HG03469 (cell line): ENCODE measurements around the gene BABAM2.

ENCODE experiments used
- ATAC-seq: cut with Tn5 transposase; IDR thresholded peaks from one replicate; pipeline ENCODE4 v1.9.1; 2021; ENCODE audit warnings: mild to moderate bottlenecking, moderate library complexity, moderate number of reproducible peaks; ENCODE audit not compliant: unreplicated experiment

Gene BABAM2

DNA sequence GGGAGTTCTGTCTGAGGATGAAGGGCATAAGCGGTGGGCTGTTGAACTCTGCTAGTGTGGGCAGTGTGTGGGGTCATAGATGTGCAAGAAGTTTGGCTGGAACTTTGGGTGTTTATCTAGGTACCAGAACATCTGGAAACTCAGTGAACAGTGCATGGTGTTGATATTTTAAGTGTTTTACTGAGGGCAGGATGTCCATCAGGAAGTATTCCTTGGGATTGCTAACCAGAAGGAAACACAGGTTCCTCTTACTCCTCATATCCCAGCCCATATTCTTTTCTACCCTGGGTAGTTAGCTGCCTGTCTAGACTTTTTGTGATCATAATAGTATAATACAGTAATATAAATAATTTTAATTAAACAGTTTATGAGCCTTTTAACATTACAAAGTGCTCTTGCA, 15.5 kb downstream of the BABAM2 start:
- ATAC-seq = no peak

DNA sequence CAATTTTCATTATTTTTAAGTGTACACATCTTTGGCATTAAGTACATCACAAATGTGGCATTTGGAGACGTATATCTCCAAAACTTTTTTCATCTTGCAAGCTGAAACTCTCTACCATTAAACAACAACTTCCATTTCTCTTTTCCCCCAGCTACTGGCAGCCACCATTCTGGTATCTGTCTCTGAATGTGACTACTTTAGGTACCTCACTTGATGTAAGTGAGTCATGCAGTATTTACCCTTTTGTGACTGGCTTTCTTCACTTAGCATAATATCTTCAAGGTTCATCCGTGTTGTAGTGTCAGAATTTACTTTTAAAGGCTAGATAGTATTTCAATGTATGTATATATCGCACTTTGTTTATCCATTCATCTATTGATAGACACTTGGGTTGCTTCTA, 17.0 kb downstream of the BABAM2 start:
- ATAC-seq = no peak

DNA sequence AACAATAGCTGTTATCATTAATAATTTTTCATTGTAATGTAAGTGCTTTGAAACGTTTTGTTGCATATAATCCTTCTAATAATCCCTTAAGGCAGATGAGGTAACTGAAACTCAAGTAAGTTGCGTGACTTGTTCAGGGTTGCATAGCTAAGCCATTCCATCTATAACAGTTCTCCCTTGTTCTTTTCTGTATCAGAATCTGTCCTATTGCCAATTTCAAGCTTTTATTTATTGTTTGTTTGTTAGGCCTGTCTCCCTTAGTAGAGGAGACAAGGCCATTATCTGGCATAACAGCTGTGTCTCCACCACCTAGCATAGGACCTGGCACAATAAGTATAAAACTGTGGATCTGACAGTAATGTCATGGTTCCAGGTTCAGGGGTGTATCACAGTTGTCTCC, 19.4 kb downstream of the BABAM2 start:
- ATAC-seq = no peak

DNA sequence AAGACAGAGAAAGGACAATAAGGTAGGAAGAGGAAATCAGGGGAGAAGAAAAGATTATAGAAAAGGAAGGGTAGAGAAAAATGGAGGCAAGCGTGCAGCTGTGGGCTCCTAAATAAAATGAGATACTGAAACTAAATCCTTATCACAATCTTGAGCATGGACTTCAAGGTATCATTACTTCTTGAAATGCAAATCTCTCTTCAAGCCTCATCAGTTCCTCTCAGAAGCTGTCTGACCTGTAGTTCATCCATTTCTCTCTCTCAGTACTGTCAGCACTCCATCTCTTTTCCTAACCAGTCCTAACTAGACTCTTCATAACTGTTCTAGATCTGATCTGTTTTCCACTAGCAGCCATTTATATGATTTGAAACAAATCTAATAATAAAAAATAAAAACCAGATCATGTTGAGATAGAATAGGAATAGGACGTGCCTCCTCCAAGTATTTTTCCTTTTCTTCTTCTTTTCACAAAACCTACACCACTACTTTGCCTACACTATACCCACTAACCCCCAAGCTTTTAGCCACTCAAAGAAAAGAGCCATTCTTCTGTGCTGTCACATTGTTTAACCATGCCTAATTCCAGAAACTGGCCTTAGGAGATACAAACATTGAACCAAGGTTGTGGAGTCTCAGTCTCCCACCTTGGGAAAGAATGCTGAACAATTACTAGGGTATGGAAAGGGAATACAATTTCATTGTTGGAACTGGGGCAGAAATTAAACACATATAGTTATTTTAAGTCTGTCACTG, 21.1 kb downstream of the BABAM2 start:
- ATAC-seq = no peak

DNA sequence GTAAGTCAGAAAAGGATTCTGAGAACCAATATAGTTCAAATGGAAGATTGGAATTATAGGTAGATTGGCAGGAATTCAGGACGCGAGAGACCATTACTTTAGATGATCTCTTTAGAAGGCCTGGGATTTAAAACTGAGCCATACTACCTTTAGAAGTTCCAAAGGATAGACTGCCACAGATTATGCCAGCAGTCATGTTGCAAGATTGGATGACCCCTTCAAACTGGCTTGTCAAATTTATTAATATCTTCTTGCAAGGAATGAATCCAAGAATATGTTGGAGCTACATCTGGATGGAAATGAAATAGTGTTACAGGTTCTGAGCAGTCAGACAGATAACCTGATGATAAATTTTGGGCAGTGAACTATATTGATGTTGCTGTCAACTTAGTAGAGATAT, 22.0 kb downstream of the BABAM2 start:
- ATAC-seq = no peak

DNA sequence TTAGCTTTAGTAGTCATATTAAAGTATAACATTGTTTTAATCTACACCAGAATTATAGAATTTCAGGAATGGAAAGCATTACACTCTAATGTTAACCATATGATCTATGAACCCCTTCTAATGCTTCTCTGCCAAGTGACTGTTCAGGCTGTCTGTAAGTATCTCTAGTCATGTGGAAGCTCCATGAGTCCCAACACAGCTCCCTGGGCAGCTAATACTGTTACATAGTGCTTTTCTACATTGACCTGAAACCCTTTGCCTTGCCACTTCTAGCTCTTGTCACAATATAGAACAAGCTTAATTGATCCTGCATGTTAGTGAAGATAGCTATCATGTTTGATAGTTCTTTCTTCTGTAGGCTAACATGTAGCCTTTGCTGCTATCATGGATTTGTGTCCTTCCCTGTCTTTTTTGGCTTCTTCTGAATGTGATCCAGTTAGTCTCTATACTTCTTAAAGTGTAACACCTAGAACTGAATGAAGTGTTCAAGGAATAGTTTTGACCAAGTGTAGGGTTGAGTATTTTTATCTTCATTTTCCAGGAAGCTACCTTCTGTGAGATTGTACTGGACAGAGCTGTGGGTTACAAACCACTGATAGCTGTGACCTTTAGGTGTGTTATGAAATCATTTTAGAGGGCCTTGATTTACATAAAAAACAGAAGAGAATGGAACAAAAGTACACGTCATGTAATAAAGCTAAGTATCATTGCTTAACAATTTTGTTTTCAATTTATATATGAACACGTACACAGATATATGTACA, 23.7 kb downstream of the BABAM2 start:
- no peak for ATAC-seq

DNA sequence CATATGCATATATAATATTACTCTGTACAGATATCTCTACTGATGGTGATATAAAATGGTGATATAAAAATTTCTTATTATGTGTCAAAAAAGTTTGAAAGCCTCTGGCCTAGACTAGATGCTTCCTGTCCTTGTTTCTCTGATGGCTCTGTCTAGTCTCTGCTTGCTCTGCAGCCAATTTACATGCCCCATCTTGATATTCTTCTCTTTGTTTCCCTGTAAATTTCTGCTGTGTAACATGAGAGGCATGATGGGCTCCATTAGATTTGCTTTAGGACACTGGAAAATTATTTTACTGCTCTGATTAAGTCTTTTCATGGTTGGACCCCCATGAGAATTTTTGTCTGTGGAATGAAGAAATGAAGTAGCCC, 24.3 kb downstream of the BABAM2 start:
- ATAC-seq = no peak

DNA sequence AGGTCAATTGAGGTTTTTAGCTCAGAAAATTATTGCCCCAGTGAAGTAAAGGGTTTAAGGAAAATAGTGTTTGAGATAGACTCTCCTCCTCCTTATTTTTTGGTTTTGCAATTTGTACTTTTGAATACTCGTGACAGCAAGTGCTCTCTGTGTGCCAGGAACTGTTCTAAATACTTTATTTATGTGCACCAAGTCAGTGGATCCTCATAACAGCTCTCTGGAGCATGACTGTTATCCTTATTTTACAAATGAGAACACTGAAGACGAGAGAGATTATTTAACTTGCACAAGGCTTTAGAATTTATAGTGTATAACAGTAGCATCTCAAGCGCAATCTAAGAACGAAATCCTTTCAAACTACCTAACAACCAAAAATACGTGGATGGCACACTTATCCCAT, 24.7 kb downstream of the BABAM2 start:
- no peak for ATAC-seq

DNA sequence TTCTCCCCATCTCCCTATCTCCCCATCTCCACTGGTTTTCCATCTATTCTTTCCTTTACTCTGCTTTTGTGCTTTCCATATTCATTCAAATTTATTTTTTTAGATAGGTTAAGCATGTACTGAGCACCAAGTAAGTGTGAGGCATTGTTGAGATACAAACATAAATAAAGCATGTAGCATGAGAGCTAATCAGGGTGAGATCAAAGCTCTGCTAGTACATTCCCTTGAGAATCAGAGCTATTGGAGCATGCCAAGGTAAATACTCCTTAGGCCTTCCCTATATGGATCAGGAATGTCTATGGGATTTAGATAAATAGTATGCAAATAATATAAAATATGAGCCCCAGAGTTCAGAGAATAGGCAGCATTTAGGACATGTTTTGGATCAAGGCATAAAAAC, 25.3 kb downstream of the BABAM2 start:
- no peak for ATAC-seq

DNA sequence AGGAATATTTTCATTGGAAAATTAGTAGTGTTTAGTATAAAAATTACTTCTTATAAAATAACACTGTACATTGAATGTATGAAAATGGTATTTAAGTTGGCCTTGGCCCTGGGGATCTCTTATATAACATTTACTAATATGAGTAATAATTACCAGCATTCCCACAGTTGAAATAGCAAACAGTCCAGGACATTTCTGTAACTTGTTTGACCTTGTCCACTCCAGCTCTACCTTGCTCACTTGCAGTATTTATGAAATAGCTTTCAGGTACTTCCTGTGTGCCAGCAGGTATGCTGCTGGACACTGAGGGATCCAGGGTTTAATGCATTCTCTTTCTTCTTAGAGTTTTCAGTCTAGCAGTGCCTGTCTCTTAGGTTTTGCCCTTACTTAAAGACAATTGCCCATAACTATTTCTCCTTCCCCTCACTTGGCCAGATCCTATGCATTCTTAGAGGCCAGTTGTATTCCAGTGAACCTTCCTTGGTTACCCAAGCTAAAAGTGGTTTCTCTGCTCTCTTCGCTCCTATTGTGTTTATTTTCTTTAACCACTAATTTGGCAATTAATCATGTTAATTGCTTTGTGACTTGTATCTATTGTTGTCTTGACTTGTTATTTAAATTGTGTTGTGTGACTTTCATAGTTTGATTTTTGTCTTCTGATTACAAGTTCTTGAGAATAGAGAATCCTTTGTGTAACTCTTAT, 25.9 kb downstream of the BABAM2 start:
- no peak for ATAC-seq

DNA sequence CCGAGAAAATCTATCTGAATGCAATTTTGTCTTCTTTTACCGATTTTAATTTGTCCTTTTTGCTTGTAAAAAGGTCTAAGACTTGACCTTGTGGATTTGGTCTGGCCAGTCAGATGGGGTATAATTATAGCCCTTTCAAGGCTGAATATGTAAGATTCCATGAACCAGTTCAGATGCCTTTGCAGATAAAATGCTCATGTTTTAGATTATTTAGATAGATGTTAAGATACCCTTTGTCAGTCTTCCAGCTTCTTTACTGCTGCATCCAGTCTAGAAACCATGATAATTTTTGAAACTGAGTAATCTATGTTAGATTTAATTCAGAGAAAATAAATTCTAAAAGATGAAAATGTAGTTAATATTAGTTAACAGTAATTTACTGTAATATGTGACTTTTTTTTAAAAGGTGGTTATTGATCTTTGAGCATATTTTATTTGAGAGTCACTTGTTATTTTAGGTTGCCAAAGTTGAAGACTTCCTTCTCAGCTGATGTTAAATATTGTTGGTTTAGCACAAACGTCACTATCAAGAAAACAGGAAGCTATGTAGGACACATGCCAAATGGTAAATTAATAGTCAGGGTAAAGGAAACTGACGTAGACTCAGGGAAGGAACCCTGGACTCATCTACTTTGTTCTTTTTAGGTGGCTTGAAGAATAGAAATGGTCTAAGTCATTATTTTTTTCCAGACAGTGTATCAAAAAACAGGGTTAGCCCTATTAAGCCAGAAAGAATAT, 29.8 kb downstream of the BABAM2 start:
- ATAC-seq = no peak

DNA sequence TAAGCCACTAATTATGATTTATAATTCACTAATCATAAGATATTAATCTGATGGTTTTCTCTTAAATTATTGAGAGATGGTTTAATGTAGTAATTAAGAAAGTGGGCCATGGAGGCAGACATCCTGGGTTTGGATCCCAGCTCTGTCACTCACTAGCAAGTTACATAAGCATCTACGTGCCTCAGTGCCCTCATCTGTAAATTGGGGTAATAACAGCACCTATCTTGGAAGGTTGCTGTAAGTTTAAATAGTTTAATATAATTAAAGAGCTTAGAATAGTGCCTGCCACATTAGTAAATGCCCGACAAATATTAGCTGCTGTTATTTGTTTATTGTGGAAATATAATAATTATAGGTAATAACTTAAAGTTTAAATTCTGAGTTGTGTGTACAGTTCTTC, 30.9 kb downstream of the BABAM2 start:
- no peak for ATAC-seq

DNA sequence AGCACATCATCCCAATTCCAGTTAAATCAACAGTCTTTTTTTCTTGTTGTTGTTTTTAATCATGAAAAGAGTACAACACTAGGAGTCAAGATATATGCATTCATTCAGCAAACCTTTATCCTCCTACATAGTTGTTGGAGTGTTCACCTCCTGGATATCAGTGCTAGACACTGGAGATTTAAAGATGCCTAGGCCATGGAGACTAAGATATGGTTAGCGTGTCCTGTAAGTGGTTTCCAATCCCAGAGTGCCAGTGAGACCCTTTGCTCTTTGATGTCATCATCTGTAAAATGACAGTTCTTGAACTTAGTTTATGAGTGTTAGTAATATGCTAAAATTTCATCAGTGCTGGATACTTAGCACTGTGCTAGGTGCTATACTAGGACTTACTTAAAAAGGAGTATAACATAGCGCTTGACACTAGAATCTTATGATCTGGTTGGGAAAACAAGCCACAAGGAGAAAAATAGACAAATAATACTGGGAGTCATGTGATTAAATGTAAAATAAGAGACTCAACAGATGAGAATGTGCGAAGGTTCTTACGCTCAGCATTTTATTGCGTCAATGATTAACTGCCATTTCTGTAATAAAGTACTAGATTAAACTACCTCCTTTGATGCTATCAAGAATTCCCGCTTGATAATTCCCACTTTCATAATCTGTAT, 31.5 kb downstream of the BABAM2 start:
- ATAC-seq = no peak

DNA sequence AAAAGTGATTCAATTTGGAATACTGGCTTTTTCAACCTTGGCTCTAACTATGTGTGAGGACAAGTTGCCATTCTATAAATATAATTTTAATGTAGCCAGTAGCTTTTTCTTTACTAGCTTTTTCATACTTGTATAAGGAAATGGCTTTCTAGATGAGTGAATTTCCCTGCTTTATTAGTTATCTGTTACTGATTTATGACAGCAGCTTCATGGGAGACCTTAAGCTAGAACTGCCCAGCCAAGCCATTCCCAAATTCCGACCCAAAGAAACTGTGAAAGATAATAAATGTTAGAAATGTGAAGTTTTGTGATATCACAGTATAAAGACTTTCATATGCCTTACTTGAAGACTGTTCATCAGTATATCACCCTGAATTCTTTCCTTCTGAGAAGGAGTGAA, 32.3 kb downstream of the BABAM2 start:
- ATAC-seq = no peak

DNA sequence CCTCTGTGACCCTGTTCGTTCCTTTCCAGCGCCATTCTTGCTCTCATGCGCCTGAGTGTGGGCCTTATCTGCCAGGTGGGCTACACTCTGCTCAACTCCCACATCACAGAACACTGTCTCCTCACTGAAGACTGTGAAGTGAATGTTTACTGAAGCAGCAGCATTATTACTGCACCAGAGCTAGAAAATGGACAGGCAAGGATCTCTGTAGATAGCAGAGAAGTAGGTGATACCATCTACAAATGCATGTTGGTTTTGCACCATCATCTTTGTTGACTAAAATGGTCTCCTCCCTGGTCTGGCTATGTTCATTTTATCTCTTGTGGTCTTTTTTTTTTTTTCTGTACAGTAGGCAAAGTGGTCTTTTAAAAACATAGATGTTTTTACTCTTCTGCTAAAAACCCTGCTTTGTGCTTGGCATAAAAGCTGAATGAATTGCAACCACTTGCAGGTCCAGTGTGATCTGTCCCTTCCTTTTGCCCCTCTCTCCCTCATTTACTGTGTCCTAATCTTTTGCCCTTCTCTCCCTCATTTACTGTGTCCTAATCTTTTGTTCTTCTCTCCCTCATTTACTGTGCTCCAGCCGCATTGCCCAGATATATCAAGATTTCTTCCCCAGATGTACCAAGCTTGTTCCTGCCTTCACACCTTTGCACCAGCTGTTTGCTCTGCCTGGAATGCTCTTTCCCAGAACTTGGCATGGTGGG, 35.4 kb downstream of the BABAM2 start:
- no peak for ATAC-seq

DNA sequence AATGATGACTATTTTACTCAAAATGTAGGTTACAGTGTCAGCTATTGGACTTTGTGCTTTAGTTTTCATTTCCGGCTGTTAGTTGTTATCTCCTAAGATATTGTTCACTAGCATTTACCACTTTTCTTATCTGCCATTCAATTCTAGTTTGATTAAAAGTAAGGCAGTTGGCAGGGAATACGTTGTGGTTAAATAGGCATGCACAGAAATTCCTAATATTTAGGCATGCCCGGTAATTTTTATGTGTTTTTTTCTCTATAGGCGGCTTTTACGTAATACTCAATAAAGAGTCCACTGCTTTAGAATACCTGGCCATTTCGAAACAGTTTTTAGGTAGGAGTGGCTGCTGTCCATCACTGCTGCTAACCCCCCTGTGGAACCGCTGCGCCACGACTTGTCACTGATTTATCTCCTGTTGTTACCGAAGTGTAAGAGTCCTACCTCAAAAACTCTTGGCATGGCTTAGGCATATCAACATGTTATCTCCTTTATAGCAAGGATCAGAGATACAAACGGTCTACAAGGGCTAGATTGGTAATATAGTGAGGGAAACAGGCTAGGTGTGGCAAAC, 39.5 kb downstream of the BABAM2 start:
- no peak for ATAC-seq

DNA sequence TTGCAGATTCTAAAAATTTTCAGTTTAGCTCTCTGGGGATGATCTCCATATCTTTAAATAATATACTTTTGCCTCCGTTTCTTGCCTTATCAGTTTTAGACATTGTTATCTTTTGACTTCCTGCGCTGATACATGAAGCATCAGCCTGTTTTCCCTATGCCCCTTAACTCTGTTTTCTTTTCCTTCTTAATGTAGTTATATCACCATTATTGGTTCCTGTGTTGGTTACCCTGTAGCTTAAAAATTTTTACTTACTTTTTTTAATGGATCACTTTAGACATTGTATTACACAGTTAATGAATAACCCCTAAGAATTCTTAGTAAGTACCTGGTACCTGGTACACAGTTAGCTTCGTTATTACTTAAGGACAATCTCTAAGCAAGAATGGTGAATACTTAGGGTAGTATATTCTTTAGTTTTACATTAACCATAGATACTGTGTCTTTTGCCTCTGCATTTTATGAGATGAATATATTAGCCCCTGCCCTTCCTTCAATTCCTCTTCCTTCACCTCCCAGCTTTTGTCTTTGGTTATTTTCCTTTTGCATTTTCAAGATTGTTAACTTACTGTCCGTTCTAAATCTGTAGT, 40.9 kb downstream of the BABAM2 start:
- ATAC-seq = no peak

DNA sequence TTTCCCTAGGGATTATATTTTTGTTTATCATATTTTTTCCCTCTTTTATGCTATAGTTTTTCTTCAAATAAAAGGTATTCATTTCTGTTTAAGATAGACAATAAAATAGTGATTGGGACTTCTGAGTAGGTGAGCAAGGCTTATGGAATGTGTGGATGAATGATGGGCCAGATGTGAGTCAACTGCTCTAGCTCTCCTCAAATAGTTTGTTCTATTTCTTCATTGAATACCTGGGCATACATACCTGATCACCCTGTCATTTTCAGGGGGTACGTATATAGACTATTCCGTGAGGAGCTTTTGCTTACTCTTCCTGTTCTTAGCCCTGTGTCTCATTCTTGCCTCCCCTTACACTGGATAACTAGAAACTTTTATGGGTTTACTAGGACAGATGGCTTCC, 41.9 kb downstream of the BABAM2 start:
- ATAC-seq = no peak

DNA sequence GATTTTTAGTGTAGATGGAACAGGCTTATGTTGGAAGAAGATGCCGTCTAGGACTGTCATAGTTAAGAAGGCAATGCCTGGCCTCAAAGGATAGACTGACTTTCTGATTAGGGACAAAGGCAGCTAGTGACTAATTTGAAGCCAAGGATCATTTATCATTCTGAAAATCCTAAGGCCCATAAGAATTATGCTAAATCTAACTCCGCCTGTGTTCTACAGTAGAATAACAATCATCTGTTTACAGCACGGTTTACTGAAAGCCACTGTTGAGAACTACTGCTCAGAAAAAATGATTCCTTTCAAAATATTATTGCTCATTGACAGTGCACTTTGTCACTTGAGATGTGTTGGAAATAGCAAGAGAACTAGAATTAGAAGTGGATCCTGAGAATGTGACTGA, 44.5 kb downstream of the BABAM2 start:
- ATAC-seq = no peak
